Mesothelial cell of epicardium (in vitro differentiated cells): ENCODE data around the gene SMIM45.

Experiments used
- DNase-seq, 2 experiments: peaks; one replicate each; pipeline ENCODE4 v3.0.0; 2021; ENCODE audit warnings: low spot score in 2 of 2; ENCODE audit not compliant: unreplicated experiment in 2 of 2
- H3K27ac Mint-ChIP-seq: 2 replicates; pipeline ENCODE4 v1.8.0; 2021; ENCODE audit warnings: mixed read lengths
- H3K27me3 Mint-ChIP-seq: 2 replicates; pipeline ENCODE4 v1.8.0; 2021; ENCODE audit warnings: low read depth, mixed read lengths
- H3K36me3 Mint-ChIP-seq: 2 replicates; pipeline ENCODE4 v1.8.0; 2021; ENCODE audit warnings: mixed read lengths
- H3K4me1 Mint-ChIP-seq: 2 replicates; pipeline ENCODE4 v1.8.0; 2021; ENCODE audit warnings: mixed read lengths
- H3K4me3 Mint-ChIP-seq: 2 replicates; pipeline ENCODE4 v1.8.0; 2021; ENCODE audit warnings: mild to moderate bottlenecking, moderate library complexity, mixed read lengths
- H3K9me3 Mint-ChIP-seq: 2 replicates; pipeline ENCODE4 v1.8.0; 2021; ENCODE audit warnings: mixed read lengths
- TF ChIP-seq, protein P1 (sequence below): fragments of 200-600 bp; sonication (generic); IDR thresholded peaks from one replicate; pipeline ENCODE4 v1.5.0; 2021; ENCODE audit warnings: antibody characterized with exemption; ENCODE audit not compliant: unreplicated experiment

Gene SMIM45

DNA sequence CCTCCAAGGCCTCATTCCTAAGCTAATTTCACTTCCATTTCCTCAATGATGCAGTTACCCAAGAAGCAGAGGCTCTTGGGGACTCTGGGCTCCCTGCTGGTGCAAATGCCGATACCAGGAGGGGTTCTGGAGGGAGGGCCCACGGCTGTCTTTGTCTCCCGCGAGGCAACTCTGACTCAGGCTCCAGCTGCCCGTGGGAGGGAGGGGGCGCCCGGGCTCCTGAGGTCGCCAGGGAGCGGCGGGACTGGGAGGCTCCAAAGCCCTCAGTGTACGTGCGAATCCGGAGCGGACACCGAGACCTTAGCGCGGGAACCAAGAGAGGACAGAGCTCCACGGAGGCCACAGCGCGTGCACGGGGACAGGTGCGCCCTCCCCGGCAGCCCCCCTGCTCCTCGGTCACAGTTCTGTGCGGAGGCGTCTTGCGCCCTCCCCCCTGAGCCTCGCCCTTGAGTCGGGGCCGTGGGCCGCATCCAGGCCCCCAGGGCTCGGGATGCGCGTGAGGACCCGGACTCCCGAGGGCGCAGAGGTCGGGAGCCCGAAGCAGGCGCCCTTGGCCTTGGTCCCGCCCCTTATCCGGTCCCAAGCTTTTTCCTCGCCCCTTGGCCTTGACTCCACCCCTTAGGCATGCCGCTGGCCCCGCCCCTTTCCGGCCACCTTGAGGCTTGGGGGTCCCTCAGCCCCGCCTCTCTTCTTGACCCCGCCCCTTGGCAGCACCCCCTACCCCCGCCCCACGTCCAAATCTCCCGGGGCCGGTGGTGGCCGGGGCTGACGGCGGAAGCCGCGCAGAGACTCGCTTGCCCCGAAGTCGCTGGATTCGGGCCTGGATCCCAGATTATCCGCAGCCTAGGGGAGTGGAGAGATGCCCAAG is 32.4 kb upstream of the SMIM45 start:
- Mint-ChIP-seq H3K27me3 (peaks cover 64% of the 10 kb centered on the region), H3K4me1 (peaks cover 6% of the 10 kb centered on the region)
- no peak for DNase-seq

DNA sequence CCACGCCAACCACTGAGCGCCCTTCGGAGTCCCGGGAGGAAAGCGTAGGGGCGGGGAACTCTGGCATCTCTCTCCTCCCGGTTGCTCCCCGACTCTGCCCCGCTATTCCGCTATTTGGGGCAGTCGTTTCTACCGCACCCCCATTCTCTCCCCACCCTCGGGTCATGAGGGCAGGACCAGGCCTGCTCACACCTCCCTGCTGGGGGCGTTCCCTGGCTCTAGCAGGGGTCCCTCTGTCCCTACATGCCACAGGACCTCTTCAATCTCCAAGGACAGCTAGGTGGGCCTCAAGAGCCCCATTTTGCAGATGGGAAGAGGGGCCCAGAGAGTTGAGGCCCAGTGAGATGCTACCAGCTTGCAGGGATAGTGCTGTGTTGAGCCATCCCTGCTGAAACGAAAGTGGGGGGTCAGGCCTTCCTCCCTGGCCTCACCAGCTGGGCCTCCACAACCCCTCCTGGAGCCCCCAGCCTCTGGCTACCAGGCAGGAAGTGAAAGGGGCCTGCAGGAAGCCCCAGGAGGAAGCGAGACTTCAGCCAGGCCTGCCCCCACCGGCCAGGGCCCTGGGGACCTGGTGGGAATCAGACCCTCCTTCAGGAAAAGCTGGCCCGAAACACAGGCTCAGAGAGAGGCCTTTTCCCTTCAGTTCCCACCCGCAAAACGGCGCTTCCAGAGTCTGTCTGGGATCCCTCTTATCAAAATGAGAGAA is 31.5 kb upstream of the SMIM45 start:
- H3K4me3 Mint-ChIP-seq = peak overlapping the region; percentile 54

More for the DNA sequence above, 32.4 kb upstream of the SMIM45 start:
- no peaks in the 10 kb centered on the region for H3K9me3 Mint-ChIP-seq
- peak overlapping the region; percentile 37 for H3K4me3 Mint-ChIP-seq
- no peak overlapping the region for H3K27ac Mint-ChIP-seq
- H3K36me3 Mint-ChIP-seq = no peaks in the 10 kb centered on the region
- TF ChIP-seq, protein P1, sequence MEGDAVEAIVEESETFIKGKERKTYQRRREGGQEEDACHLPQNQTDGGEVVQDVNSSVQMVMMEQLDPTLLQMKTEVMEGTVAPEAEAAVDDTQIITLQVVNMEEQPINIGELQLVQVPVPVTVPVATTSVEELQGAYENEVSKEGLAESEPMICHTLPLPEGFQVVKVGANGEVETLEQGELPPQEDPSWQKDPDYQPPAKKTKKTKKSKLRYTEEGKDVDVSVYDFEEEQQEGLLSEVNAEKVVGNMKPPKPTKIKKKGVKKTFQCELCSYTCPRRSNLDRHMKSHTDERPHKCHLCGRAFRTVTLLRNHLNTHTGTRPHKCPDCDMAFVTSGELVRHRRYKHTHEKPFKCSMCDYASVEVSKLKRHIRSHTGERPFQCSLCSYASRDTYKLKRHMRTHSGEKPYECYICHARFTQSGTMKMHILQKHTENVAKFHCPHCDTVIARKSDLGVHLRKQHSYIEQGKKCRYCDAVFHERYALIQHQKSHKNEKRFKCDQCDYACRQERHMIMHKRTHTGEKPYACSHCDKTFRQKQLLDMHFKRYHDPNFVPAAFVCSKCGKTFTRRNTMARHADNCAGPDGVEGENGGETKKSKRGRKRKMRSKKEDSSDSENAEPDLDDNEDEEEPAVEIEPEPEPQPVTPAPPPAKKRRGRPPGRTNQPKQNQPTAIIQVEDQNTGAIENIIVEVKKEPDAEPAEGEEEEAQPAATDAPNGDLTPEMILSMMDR = no peak

DNA sequence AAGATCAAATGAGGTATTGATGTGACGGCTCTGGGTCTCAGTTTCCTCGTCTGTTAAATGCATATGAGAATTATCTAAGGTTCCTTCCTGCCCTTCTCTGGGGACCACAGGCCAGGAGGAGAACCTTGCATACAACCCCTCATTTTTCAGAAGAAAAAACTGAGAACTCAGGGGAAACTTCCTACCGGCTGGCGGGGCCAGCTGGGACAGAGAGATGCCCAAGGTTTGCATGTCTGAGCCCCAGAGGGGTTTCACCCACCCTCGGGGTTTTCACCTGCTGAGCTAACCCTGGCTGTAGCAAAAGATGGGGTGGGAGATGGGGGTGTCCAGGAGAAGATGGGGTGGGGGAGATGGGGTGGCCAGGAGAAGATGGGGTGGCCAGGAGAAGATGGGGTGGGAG is 29.6 kb upstream of the SMIM45 start:
- peaks cover 59% of the 10 kb centered on the region for H3K27me3 Mint-ChIP-seq
- no peaks in the 10 kb centered on the region for H3K36me3 Mint-ChIP-seq
- TF ChIP-seq, protein P1 = no peak
- H3K4me1 Mint-ChIP-seq = peaks cover 9% of the 10 kb centered on the region
- no peak overlapping the region for H3K4me3 Mint-ChIP-seq
- no peak for DNase-seq
- H3K9me3 Mint-ChIP-seq = no peaks in the 10 kb centered on the region
- no peak overlapping the region for H3K27ac Mint-ChIP-seq

More for the DNA sequence above, 31.5 kb upstream of the SMIM45 start:
- H3K36me3 Mint-ChIP-seq = no peaks in the 10 kb centered on the region
- H3K27ac Mint-ChIP-seq = no peak overlapping the region
- no peaks in the 10 kb centered on the region for H3K9me3 Mint-ChIP-seq
- peaks cover 66% of the 10 kb centered on the region for H3K27me3 Mint-ChIP-seq
- no peak for DNase-seq
- TF ChIP-seq, protein P1 = no peak
- peaks cover 6% of the 10 kb centered on the region for H3K4me1 Mint-ChIP-seq

DNA sequence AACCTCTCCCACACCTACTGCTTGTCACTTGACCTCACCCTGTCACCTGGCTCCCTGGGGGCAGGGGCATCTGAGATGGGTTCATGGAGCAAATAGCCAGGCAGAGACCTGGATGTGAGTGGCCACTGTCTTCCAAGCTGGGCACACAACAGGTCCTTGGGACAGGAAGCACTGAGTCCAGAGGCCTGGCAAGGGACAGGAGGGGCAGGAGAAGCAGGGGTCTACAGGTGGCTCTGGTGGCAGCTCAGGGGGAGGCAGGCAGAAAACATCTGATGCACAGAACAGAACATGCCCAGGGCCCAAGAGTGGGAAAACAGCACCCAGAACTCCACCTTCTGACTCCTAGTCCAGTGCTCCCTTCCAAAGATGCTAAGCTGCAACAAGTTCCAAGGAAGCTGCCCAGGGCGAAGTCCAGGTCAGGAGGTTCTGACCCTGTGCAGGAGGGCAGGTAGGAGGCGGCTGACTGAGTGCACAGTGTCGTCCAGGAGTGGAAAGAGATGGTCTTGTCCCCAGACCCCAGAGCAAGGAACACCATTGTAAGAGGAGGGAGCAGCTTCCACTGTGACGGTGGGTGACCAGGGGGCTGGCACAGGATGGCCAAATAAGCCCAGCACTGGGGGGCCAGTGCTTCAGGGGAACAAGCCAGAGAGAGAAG is 28.9 kb upstream of the SMIM45 start:
- peaks cover 59% of the 10 kb centered on the region for H3K27me3 Mint-ChIP-seq
- H3K27ac Mint-ChIP-seq = no peak overlapping the region

DNA sequence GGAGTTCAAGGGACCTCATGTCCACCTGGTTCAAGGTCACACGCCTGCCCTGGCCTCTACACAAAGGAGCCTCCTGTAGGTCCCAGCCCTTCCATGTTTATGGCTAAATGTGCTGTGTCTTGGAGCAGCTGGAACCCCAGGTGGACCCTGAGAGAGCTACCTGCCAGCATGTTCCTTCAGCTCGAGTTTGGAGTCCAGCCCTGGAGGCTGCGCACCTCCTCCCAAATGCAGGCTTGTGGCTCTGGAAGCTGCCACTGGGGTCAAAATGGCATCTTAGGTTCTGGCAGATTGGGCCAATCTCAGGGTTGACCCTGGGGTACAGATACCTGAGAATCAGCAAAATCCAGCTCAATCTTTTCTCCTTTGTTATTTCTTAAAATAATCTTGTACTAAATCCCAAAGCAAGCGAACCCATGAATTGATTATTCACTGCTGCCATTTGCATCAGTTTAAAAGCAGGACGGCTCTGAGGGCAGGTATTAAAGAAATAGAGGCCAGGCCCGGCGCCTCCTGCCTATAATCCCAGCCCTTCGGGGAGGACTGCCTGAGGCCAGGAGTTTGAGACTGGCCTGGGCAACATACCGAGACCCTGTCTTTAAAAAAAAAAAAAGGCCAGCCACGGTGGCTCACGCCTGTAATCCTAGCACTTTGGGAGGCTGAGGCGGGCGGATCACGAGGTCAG is 28.2 kb upstream of the SMIM45 start:
- DNase-seq = no peak
- H3K36me3 Mint-ChIP-seq = no peaks in the 10 kb centered on the region
- H3K4me3 Mint-ChIP-seq = no peak overlapping the region
- peaks cover 56% of the 10 kb centered on the region for H3K27me3 Mint-ChIP-seq
- H3K4me1 Mint-ChIP-seq = peaks cover 13% of the 10 kb centered on the region
- H3K9me3 Mint-ChIP-seq = no peaks in the 10 kb centered on the region
- TF ChIP-seq, protein P1 = no peak
- H3K27ac Mint-ChIP-seq = no peak overlapping the region

More for the DNA sequence above, 28.9 kb upstream of the SMIM45 start:
- no peak overlapping the region for H3K4me3 Mint-ChIP-seq
- no peaks in the 10 kb centered on the region for H3K36me3 Mint-ChIP-seq
- H3K4me1 Mint-ChIP-seq = peaks cover 13% of the 10 kb centered on the region
- H3K9me3 Mint-ChIP-seq = no peaks in the 10 kb centered on the region
- TF ChIP-seq, protein P1 = no peak
- no peak for DNase-seq
